Spleen (tissue), 11 donors: ENCODE measurements around the gene HNF1B. TPM values are rescaled to one million over a fixed set of nuclear protein-coding genes. Genes with fewer than 3 reads are reported as not detected.

Experiments used
- DNase-seq: peaks from one replicate; pipeline ENCODE4 v3.0.0-alpha.2; 2020
- H3K27ac ChIP-seq, 8 donors: fragments of 200-600 bp; sonication (generic) in 7 of 8; 1 replicate in 4 of 8; 2 replicates in 4 of 8; pipeline versions ENCODE4 v1.5.0 to v1.8.0; 2016 to 2021; ENCODE audit warnings: inconsistent platforms in 4 of 8, mild to moderate bottlenecking in 4 of 8, moderate library complexity in 1 of 8
- H3K27me3 ChIP-seq, 7 donors: fragments of 200-600 bp; sonication (generic) in 6 of 7; replicated peaks in 1 of 7; 1 replicate in 4 of 7; 2 replicates in 3 of 7; pipeline versions ENCODE4 v1.5.0 to v1.8.0; 2016 to 2021; ENCODE audit warnings: inconsistent platforms in 3 of 7, mild to moderate bottlenecking in 1 of 7
- H3K36me3 ChIP-seq, 6 donors: fragments of 200-600 bp; sonication (generic) in 5 of 6; 1 replicate in 4 of 6; 2 replicates in 2 of 6; pipeline versions ENCODE4 v1.5.0 to v1.8.0; 2016 to 2021; ENCODE audit warnings: inconsistent platforms in 2 of 6
- H3K4me1 ChIP-seq, 6 donors: fragments of 200-600 bp; sonication (generic) in 5 of 6; 1 replicate in 3 of 6; 2 replicates in 3 of 6; pipeline versions ENCODE4 v1.5.0 to v1.8.0; 2016 to 2021; ENCODE audit warnings: inconsistent platforms in 3 of 6
- H3K4me3 ChIP-seq, 8 donors: fragments of 200-600 bp; sonication (generic) in 7 of 8; 1 replicate in 4 of 8; 2 replicates in 4 of 8; pipeline versions ENCODE4 v1.5.0 to v1.8.0; 2016 to 2021; ENCODE audit warnings: inconsistent platforms in 4 of 8, mild to moderate bottlenecking in 4 of 8, moderate library complexity in 2 of 8
- H3K9me3 ChIP-seq, 8 donors: fragments of 200-600 bp; sonication (generic) in 7 of 8; 1 replicate in 4 of 8; 2 replicates in 4 of 8; pipeline versions ENCODE4 v1.5.0 to v1.8.0; 2016 to 2021; ENCODE audit warnings: inconsistent platforms in 4 of 8
- CTCF ChIP-seq, 11 experiments: fragments of 200-600 bp in 7 of 11; fragments of 450-650 bp in 4 of 11; sonication (generic) in 4 of 11; IDR thresholded peaks in 8 of 11; conservative IDR thresholded peaks in 3 of 11; 1 replicate in 7 of 11; 2 replicates in 4 of 11; pipeline versions ENCODE4 v1.4.0 to v1.8.0; 2016 to 2021; ENCODE audit warnings: antibody characterized with exemption in 11 of 11, inconsistent platforms in 4 of 11, mild to moderate bottlenecking in 1 of 11
- POLR2A ChIP-seq, 3 donors: fragments of 450-650 bp; IDR thresholded peaks; one replicate each; pipeline ENCODE4 v1.5.1; 2017; ENCODE audit warnings: antibody characterized with exemption in 3 of 3, mild to moderate bottlenecking in 1 of 3
- POLR2AphosphoS5 ChIP-seq, 3 donors: sonication (generic); formaldehyde crosslinking; IDR thresholded peaks; one replicate each; pipeline ENCODE4 v1.5.1; 2017; ENCODE audit warnings: antibody characterized with exemption in 3 of 3
- WGBS, 5 donors: extraction: QIAGEN DNeasy Blood & Tissue Kit in 3 of 5; methylation state at CpG; one replicate each; pipeline versions ENCODE4 v1.1.5 to v1.1.7; 2013 to 2018; 5-methylcytosine and 5-hydroxymethylcytosine counted together
- intact Hi-C: fragments of 100-400 bp; cut with DNase I; formaldehyde crosslinking; loops from one replicate; pipeline ENCODE4 v1.15.0; 2023; ENCODE audit warnings: low total_unique reads
- polyA plus RNA-seq, 3 donors: library from polyadenylated mRNA; stranded (reverse); fragments of 200-250 nt; gene quantifications; one replicate each; pipeline ENCODE4 v1.2.1, GENCODE V29; 2013
- total RNA-seq, 7 donors: library from RNA; depleted of rRNA in 3 of 7; stranded (reverse); fragments of >200 nt in 3 of 7; fragmentation: NEBNext Ultra II Directional in 4 of 7; extraction: Animal tissue kit (Norgen Biotek cat#: 25700) in 4 of 7; gene quantifications; one replicate each; pipeline versions ENCODE4 v1.1.0 to v1.2.1, GENCODE V29; 2016 to 2021
- donor health status: healthy with polysubstance abuse.
- donor health status: DM: no; HTN: no; CAD: no; lungs with moderate emphysema.
- donor health status: DM: no; HTN: no; CAD: no.
- donor health status: Bipolar disorder and iron deficiency.
- donor health status: healthy.
- donor health status: DM: no; HTN: no; CAD: no.
- donor health status: DM: yes; HTN: yes; CAD: no.

Gene HNF1B
- total and polyA plus RNA-seq, 10 donors: 0.06 to 0.12 (median 0.07) TPM; not detected in 7

GRCh38 chr17:37768438-37768837 is 23.6 kb upstream of the HNF1B start:
- Histone ChIP-seq H3K9me3 (peaks cover 0 to 13% (median 0%) of the 10 kb centered on the region in 8 donors), H3K36me3 (no peaks in the 10 kb centered on the region), H3K27ac (no peak overlapping the region), H3K4me1 (peaks cover 0 to 16% (median 0%) of the 10 kb centered on the region in 6 donors), H3K27me3 (peaks cover 0 to 20% (median 0%) of the 10 kb centered on the region in 7 donors), H3K4me3 (no peak overlapping the region)
- no peak for TF ChIP-seq POLR2AphosphoS5 (IDR thresholded peaks at IDR 0.05)
- TF ChIP-seq POLR2A (IDR thresholded peaks at IDR 0.05): no peak
- no peak for TF ChIP-seq CTCF (IDR thresholded peaks at IDR 0.05 in 8 of 11, conservative IDR thresholded peaks at IDR 0.05 in 3 of 11)
- intact Hi-C loops: no loop called here
- DNase-seq: no peak
- 80 to 100% (median 93%) methylated on average over 2 of the region's 2 CpGs for WGBS, 5 donors

- H3K4me1 ChIP-seq: peaks cover 0 to 16% (median 0%) of the 10 kb centered on the region in 6 donors
- H3K4me3 ChIP-seq: no peak overlapping the region
- peaks cover 0 to 13% (median 0%) of the 10 kb centered on the region in 8 donors for H3K9me3 ChIP-seq
- no peaks in the 10 kb centered on the region for H3K36me3 ChIP-seq
- H3K27ac ChIP-seq: no peak overlapping the region
- intact Hi-C loops: no loop called here
- 35 to 56% (median 46%) methylated on average over 6 of the region's 6 CpGs for WGBS, 5 donors
- no peak for DNase-seq
- no peak for TF ChIP-seq CTCF (IDR thresholded peaks at IDR 0.05 in 8 of 11, conservative IDR thresholded peaks at IDR 0.05 in 3 of 11)
- no peak for TF ChIP-seq POLR2A (IDR thresholded peaks at IDR 0.05)
- no peak for TF ChIP-seq POLR2AphosphoS5 (IDR thresholded peaks at IDR 0.05)
- peaks cover 0 to 34% (median 0%) of the 10 kb centered on the region in 7 donors for H3K27me3 ChIP-seq
Measured at GRCh38 chr17:37766971-37767370, 22.1 kb upstream of the HNF1B start.

GRCh38 chr17:37764383-37764782 is 19.5 kb upstream of the HNF1B start:
- H3K4me3 ChIP-seq: no peak overlapping the region
- peaks cover 0 to 26% (median 9%) of the 10 kb centered on the region in 6 donors for H3K4me1 ChIP-seq
- peaks cover 0 to 13% (median 0%) of the 10 kb centered on the region in 8 donors for H3K9me3 ChIP-seq
- intact Hi-C loops: no loop called here
- H3K36me3 ChIP-seq: no peaks in the 10 kb centered on the region
- 42 to 65% (median 52%) methylated on average over 3 of the region's 3 CpGs for WGBS, 5 donors
- H3K27me3 ChIP-seq: peaks cover 0 to 50% (median 0%) of the 10 kb centered on the region in 7 donors
- H3K27ac ChIP-seq: no peak overlapping the region
- no peak for DNase-seq
- TF ChIP-seq POLR2AphosphoS5 (IDR thresholded peaks at IDR 0.05): no peak

- TF ChIP-seq CTCF (IDR thresholded peaks at IDR 0.05 in 8 of 11, conservative IDR thresholded peaks at IDR 0.05 in 3 of 11) (no peak), POLR2AphosphoS5 (IDR thresholded peaks at IDR 0.05) (no peak), POLR2A (IDR thresholded peaks at IDR 0.05) (no peak)
- no peak overlapping the region for H3K4me3 ChIP-seq
- 58 to 83% (median 66%) methylated on average over 7 of the region's 7 CpGs for WGBS, 5 donors
- DNase-seq: no peak
- H3K36me3 ChIP-seq: no peaks in the 10 kb centered on the region
- H3K27ac ChIP-seq: no peak overlapping the region
- intact Hi-C loops: no loop called here
- peaks cover 0 to 65% (median 0%) of the 10 kb centered on the region in 7 donors for H3K27me3 ChIP-seq
- peaks cover 0 to 1% (median 0%) of the 10 kb centered on the region in 8 donors for H3K9me3 ChIP-seq
- H3K4me1 ChIP-seq: peaks cover 0 to 26% (median 9%) of the 10 kb centered on the region in 6 donors
Measured at GRCh38 chr17:37762666-37763065, 17.8 kb upstream of the HNF1B start.
